ENCODE results near the gene SCYGR2.
"Not testable (repeated sequence)": the region's sequence is repeated elsewhere in the genome, so short reads cannot be mapped to it uniquely, and the experiment has no call there.

The SCYGR2 gene

DNA sequence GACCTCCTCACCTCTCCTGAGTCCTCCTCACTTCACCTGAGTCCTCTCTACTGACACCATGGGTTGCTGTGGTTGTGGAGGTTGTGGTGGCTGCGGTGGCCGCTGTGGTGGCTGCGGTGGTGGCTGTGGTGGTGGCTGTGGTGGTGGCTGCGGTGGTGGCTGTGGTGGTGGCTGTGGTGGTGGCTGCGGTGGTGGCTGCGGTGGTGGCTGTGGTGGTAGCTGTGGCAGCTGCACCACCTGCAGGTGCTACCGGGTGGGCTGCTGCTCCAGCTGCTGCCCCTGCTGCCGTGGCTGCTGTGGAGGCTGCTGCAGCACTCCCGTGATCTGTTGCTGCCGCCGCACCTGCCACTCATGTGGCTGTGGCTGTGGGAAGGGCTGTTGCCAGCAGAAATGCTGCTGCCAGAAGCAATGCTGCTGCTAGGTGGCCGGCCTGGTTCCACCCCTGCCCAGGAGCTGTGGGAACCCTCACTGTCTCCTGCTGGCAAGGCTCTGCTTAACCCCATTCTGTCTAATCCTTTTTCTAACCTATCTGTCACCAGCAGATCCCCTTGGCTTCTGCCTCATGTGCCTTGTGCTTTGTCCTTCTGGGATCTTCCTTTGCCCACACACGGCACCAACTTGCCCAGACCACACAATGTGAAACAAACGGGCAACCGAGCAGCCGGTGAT lies at the start of gene SCYGR2:
SCYGR2 (plus strand) TSS at position 59 of the 669 bp plus-strand sequence; CDS start at position 59, 0 bp downstream.
- POLR2A ChIA-PET; H3K4me3 ChIP-seq (ENCODE audit: low read depth, low read length); H3K36me3 ChIP-seq (ENCODE audit: control insufficient read depth in 2 of 2, insufficient read depth in 1 of 2, low read length in 2 of 2); CTCF ChIA-PET; H3K4me1 ChIP-seq (ENCODE audit: control insufficient read depth, insufficient read depth, low read length); H3K27ac ChIP-seq (ENCODE audit: extremely low read depth, low read depth, low read length); H3K9me3 ChIP-seq (ENCODE audit: control insufficient read depth, insufficient read depth, low read depth, low read length): not testable (repeated sequence)

GRCh38 chr2:227551836-227552235 lies 46.9 kb upstream of the SCYGR2 start:
- POLR2A ChIA-PET = no interaction called here
- no peak overlapping the region for H3K27ac ChIP-seq (ENCODE audit: extremely low read depth, low read depth, low read length)
- H3K4me1 ChIP-seq (ENCODE audit: control insufficient read depth, insufficient read depth, low read length) = no peaks in the 10 kb centered on the region
- no peak overlapping the region for H3K4me3 ChIP-seq (ENCODE audit: low read depth, low read length)
- H3K9me3 ChIP-seq (ENCODE audit: control insufficient read depth, insufficient read depth, low read depth, low read length) = no peaks in the 10 kb centered on the region
- peaks cover 18 to 54% of the 10 kb centered on the region in 2 experiments for H3K36me3 ChIP-seq (ENCODE audit: control insufficient read depth in 2 of 2, insufficient read depth in 1 of 2, low read length in 2 of 2)
- TF ChIP-seq ZFP69B (tag by site-specific recombination; IDR thresholded peaks at IDR 0.05) = no peak
- TF ChIP-seq ZNF416 (tag by site-specific recombination; IDR thresholded peaks at IDR 0.05) = no peak
- no peak for TF ChIP-seq ZNF488 (tag by site-specific recombination; IDR thresholded peaks at IDR 0.05)
- CTCF ChIA-PET = interaction anchor here (0.6 kb wide), 1 partner anchor 554 kb away, joined by 3 read pairs; no protein-coding TSS in a partner anchor

- CTCF ChIA-PET = no interaction called here
- POLR2A ChIA-PET = no interaction called here
- Histone ChIP-seq H3K27ac (ENCODE audit: extremely low read depth, low read depth, low read length) (no peak overlapping the region), H3K4me3 (ENCODE audit: low read depth, low read length) (no peak overlapping the region), H3K36me3 (ENCODE audit: control insufficient read depth in 2 of 2, insufficient read depth in 1 of 2, low read length in 2 of 2) (peaks cover 0 to 3% of the 10 kb centered on the region in 2 experiments; a peak in 2 of 3 replicates), H3K4me1 (ENCODE audit: control insufficient read depth, insufficient read depth, low read length) (no peaks in the 10 kb centered on the region), H3K9me3 (ENCODE audit: control insufficient read depth, insufficient read depth, low read depth, low read length) (no peaks in the 10 kb centered on the region)
- TF ChIP-seq KLF7 (tag by site-specific recombination; IDR thresholded peaks at IDR 0.05; ENCODE audit: borderline replicate concordance) = no peak
- no peak for TF ChIP-seq GLIS1 (tag by site-specific recombination; IDR thresholded peaks at IDR 0.05)
- TF ChIP-seq ZBTB21 (tag by site-specific recombination; IDR thresholded peaks at IDR 0.05) = no peak
- TF ChIP-seq ZNF747 (tag by site-specific recombination; IDR thresholded peaks at IDR 0.05) = no peak
- TF ChIP-seq, protein P1, sequence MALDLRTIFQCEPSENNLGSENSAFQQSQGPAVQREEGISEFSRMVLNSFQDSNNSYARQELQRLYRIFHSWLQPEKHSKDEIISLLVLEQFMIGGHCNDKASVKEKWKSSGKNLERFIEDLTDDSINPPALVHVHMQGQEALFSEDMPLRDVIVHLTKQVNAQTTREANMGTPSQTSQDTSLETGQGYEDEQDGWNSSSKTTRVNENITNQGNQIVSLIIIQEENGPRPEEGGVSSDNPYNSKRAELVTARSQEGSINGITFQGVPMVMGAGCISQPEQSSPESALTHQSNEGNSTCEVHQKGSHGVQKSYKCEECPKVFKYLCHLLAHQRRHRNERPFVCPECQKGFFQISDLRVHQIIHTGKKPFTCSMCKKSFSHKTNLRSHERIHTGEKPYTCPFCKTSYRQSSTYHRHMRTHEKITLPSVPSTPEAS (tag by site-specific recombination; IDR thresholded peaks at IDR 0.05) = no peak
- TF ChIP-seq TCF7L2 (IDR thresholded peaks at IDR 0.05; ENCODE audit: borderline replicate concordance, low read depth, low read length) = no peak
- TF ChIP-seq ZNF768 (tag by site-specific recombination; IDR thresholded peaks at IDR 0.05) = no peak
- TF ChIP-seq, protein P2, sequence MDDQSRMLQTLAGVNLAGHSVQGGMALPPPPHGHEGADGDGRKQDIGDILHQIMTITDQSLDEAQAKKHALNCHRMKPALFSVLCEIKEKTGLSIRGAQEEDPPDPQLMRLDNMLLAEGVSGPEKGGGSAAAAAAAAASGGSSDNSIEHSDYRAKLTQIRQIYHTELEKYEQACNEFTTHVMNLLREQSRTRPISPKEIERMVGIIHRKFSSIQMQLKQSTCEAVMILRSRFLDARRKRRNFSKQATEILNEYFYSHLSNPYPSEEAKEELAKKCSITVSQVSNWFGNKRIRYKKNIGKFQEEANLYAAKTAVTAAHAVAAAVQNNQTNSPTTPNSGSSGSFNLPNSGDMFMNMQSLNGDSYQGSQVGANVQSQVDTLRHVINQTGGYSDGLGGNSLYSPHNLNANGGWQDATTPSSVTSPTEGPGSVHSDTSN (CRISPR knock-in tag; IDR thresholded peaks at IDR 0.05) = no peak
- TF ChIP-seq, protein P3, sequence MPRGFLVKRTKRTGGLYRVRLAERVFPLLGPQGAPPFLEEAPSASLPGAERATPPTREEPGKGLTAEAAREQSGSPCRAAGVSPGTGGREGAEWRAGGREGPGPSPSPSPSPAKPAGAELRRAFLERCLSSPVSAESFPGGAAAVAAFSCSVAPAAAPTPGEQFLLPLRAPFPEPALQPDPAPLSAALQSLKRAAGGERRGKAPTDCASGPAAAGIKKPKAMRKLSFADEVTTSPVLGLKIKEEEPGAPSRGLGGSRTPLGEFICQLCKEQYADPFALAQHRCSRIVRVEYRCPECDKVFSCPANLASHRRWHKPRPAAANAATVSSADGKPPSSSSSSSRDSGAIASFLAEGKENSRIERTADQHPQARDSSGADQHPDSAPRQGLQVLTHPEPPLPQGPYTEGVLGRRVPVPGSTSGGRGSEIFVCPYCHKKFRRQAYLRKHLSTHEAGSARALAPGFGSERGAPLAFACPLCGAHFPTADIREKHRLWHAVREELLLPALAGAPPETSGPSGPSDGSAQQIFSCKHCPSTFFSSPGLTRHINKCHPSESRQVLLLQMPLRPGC (tag by site-specific recombination; IDR thresholded peaks at IDR 0.05) = no peak
These were observed 36.1 kb upstream of the SCYGR2 start for GRCh38 chr2:227562581-227562980.

- no peak overlapping the region for H3K4me3 ChIP-seq (ENCODE audit: low read depth, low read length)
- TF ChIP-seq ZNF776 (tag by site-specific recombination; IDR thresholded peaks at IDR 0.05; ENCODE audit: borderline replicate concordance) (no peak), KLF7 (tag by site-specific recombination; IDR thresholded peaks at IDR 0.05; ENCODE audit: borderline replicate concordance) (no peak), GLIS1 (tag by site-specific recombination; IDR thresholded peaks at IDR 0.05) (no peak), ZSCAN5A (tag by site-specific recombination; IDR thresholded peaks at IDR 0.05) (no peak), ZNF354C (tag by site-specific recombination; IDR thresholded peaks at IDR 0.05; ENCODE audit: borderline replicate concordance, low read depth) (no peak), ZNF664 (tag by site-specific recombination; IDR thresholded peaks at IDR 0.05) (no peak), ZNF791 (tag by site-specific recombination; IDR thresholded peaks at IDR 0.05) (no peak), KLF8 (tag by site-specific recombination; IDR thresholded peaks at IDR 0.05) (no peak), ZNF514 (tag by site-specific recombination; IDR thresholded peaks at IDR 0.05) (no peak)
- TF ChIP-seq, protein P2 (CRISPR knock-in tag; IDR thresholded peaks at IDR 0.05) = no peak
- H3K4me1 ChIP-seq (ENCODE audit: control insufficient read depth, insufficient read depth, low read length) = no peaks in the 10 kb centered on the region
- POLR2A ChIA-PET = no interaction called here
- H3K9me3 ChIP-seq (ENCODE audit: control insufficient read depth, insufficient read depth, low read depth, low read length) = no peaks in the 10 kb centered on the region
- CTCF ChIA-PET = no interaction called here
- peaks cover 0 to 3% of the 10 kb centered on the region in 2 experiments; a peak in 2 of 3 replicates for H3K36me3 ChIP-seq (ENCODE audit: control insufficient read depth in 2 of 2, insufficient read depth in 1 of 2, low read length in 2 of 2)
- H3K27ac ChIP-seq (ENCODE audit: extremely low read depth, low read depth, low read length) = no peak overlapping the region
These were observed 33.6 kb upstream of the SCYGR2 start for GRCh38 chr2:227565080-227565479.

Data from HEK293 (cell line).